Glutamatergic neuron (in vitro differentiated cells): Measurements from ENCODE around the gene MARK3. TPM values are rescaled to one million over a fixed set of nuclear protein-coding genes. Genes with fewer than 3 reads are reported as not detected.

Experiments used
- DNase-seq: peaks from one replicate; pipeline ENCODE4 v3.0.0; 2022
- H3K27ac Mint-ChIP-seq: one replicate; pipeline ENCODE4 v1.8.0; 2020; ENCODE audit warnings: mild to moderate bottlenecking, mixed read lengths, inconsistent platforms; ENCODE audit not compliant: unreplicated experiment
- H3K27me3 Mint-ChIP-seq: one replicate; pipeline ENCODE4 v1.8.0; 2020; ENCODE audit warnings: mild to moderate bottlenecking, moderate library complexity, mixed read lengths, inconsistent platforms; ENCODE audit not compliant: unreplicated experiment
- H3K36me3 Mint-ChIP-seq: one replicate; pipeline ENCODE4 v1.8.0; 2020; ENCODE audit warnings: mild to moderate bottlenecking, mixed read lengths, inconsistent platforms; ENCODE audit not compliant: unreplicated experiment
- H3K4me1 Mint-ChIP-seq: one replicate; pipeline ENCODE4 v1.8.0; 2020; ENCODE audit warnings: mild to moderate bottlenecking, low read depth, mixed read lengths, inconsistent platforms; ENCODE audit not compliant: unreplicated experiment
- H3K4me3 Mint-ChIP-seq: one replicate; pipeline ENCODE4 v1.8.0; 2020; ENCODE audit warnings: mild to moderate bottlenecking, mixed read lengths, inconsistent platforms; ENCODE audit not compliant: unreplicated experiment
- H3K9me3 Mint-ChIP-seq: one replicate; pipeline ENCODE4 v1.8.0; 2020; ENCODE audit warnings: mild to moderate bottlenecking, moderate library complexity, mixed read lengths, inconsistent platforms; ENCODE audit not compliant: unreplicated experiment
- CTCF ChIP-seq: fragments of 200-600 bp; sonication (generic); IDR thresholded peaks from one replicate; pipeline ENCODE4 v1.5.0; 2021; ENCODE audit not compliant: partially characterized antibody, unreplicated experiment
- total RNA-seq: library from RNA; stranded (reverse); fragmentation: NEBNext Ultra II Directional; extraction: Animal tissue kit (Norgen Biotek cat#: 25700); gene quantifications from one replicate; pipeline ENCODE4 v1.2.1, GENCODE V29; 2021; ENCODE audit not compliant: unreplicated experiment

Gene MARK3
- total RNA-seq, 1 donor from 2014 or later: 110 TPM

- Mint-ChIP-seq H3K9me3 (peaks cover 4% of the 10 kb centered on the region), H3K36me3 (peaks cover 12% of the 10 kb centered on the region), H3K27me3 (peaks cover 2% of the 10 kb centered on the region), H3K27ac (no peak overlapping the region), H3K4me1 (peaks cover 9% of the 10 kb centered on the region), H3K4me3 (no peak overlapping the region)
- no peak for DNase-seq
- no peak for TF ChIP-seq CTCF
These were observed 44.6 kb upstream of the MARK3 start for GRCh38 chr14:103340480-103341212.

GRCh38 chr14:103341250-103342129 is 43.7 kb upstream of the MARK3 start:
- Mint-ChIP-seq H3K4me3 (no peak overlapping the region), H3K27me3 (no peaks in the 10 kb centered on the region), H3K27ac (no peak overlapping the region), H3K9me3 (peaks cover 4% of the 10 kb centered on the region), H3K36me3 (peaks cover 9% of the 10 kb centered on the region), H3K4me1 (peaks cover 1% of the 10 kb centered on the region)
- no peak for DNase-seq
- no peak for TF ChIP-seq CTCF

- H3K36me3 Mint-ChIP-seq: peaks cover 9% of the 10 kb centered on the region
These were observed 41.9 kb upstream of the MARK3 start for GRCh38 chr14:103343164-103343879.

GRCh38 chr14:103343905-103344797 is 41.1 kb upstream of the MARK3 start:
- no peak overlapping the region for H3K27ac Mint-ChIP-seq

More at GRCh38 chr14:103343164-103343879, 41.9 kb upstream of the MARK3 start:
- Mint-ChIP-seq H3K4me1 (peaks cover 1% of the 10 kb centered on the region), H3K4me3 (no peak overlapping the region), H3K9me3 (peaks cover 4% of the 10 kb centered on the region), H3K27me3 (no peaks in the 10 kb centered on the region), H3K27ac (no peak overlapping the region)
- DNase-seq: no peak
- no peak for TF ChIP-seq CTCF

More at GRCh38 chr14:103343905-103344797, 41.1 kb upstream of the MARK3 start:
- no peaks in the 10 kb centered on the region for H3K27me3 Mint-ChIP-seq
- DNase-seq: no peak
- no peak overlapping the region for H3K4me3 Mint-ChIP-seq
- H3K9me3 Mint-ChIP-seq: peaks cover 4% of the 10 kb centered on the region
- peaks cover 1% of the 10 kb centered on the region for H3K4me1 Mint-ChIP-seq
- no peak for TF ChIP-seq CTCF
- peaks cover 9% of the 10 kb centered on the region for H3K36me3 Mint-ChIP-seq
